ENCODE measurements around the gene ZBED4.

The ZBED4 gene

DNA sequence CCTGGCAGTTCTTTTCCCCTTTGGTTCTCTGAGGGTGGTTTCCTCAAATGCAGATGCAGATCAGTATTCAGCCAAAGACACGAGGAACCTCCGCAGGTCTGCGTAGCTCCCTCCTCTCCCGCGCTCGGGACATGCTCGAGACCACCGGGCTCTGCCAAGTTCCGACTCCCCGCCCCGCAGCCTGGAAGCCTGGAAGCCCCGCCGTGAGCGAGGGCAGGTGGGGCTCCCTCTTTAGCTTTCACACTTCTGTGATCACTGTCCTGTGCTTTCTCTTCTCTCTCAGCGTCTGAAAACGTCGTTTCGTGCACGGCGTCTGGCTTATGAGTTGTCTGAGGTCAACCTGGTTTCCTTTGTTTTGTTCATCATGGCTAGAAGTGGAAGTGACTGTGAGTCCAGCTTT is 26.6 kb downstream of the ZBED4 start:
- no peak for DNase-seq (ENCODE audit: low read depth)

- no peak for DNase-seq (ENCODE audit: low read depth)
These were observed 28.2 kb downstream of the ZBED4 start for GRCh38 chr22:49881856-49882255.

- no peak for DNase-seq (ENCODE audit: low read depth)
These were observed 29.1 kb downstream of the ZBED4 start for GRCh38 chr22:49882519-49883293.

DNA sequence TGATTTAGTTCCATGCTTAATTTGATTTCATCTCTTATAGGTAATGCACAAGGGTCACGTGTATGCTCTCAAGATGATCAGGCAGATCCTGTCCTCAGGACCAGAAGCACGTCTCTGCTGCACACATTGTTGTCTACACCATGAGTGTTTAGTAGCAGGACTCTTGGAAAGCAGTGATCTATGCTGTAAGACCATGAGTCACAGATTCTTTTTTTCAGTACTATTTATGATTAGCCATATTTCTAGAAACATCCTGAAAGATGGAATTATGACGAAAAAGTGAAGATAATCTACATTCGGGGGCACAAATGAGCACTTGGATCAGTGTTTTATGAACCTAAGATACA is 29.6 kb downstream of the ZBED4 start:
- no peak for DNase-seq (ENCODE audit: low read depth)

- no peak for DNase-seq (ENCODE audit: low read depth)
These were observed 30.4 kb downstream of the ZBED4 start for GRCh38 chr22:49884075-49884474.

GRCh38 chr22:49884503-49885260 is 31.0 kb downstream of the ZBED4 start:
- DNase-seq (ENCODE audit: low read depth): no peak

GRCh38 chr22:49885281-49885680 is 31.6 kb downstream of the ZBED4 start:
- DNase-seq (ENCODE audit: low read depth): no peak

DNA sequence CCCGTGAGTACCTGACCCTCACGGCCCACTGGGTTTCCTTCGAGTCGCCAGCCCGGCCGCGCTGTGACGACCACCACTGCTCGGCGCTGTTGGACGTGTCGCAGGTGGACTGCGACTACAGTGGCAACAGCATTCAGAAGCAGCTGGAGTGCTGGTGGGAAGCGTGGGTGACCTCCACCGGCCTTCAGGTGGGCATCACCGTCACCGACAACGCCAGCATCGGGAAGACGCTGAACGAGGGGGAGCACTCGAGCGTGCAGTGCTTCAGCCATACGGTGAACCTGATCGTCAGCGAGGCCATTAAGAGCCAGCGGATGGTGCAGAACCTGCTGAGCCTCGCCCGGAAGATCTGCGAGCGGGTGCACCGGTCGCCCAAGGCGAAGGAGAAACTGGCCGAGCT is 32.2 kb downstream of the ZBED4 start:
- DNase-seq (ENCODE audit: low read depth): no peak

GRCh38 chr22:49886346-49887063 is 32.9 kb downstream of the ZBED4 start:
- DNase-seq (ENCODE audit: low read depth): no peak

DNA sequence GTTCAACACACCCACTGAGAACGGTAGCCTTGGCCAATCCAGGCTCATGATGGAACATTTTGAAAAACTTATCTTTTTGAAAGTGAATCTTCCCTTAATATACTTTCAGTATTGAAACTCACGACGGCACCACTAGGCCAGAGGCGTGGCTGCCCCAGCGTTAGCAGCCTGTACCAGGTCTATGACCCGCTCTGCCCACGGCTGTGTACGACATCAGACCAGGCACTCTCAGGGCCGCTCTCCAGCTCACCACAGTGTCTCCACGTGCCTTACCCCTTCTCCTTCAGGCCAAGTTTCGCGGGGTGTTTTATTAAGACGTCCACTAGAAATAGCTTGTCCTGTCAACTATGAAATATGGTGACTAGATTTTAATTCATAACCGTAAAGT is 33.4 kb downstream of the ZBED4 start:
- DNase-seq (ENCODE audit: low read depth): no peak

DNA sequence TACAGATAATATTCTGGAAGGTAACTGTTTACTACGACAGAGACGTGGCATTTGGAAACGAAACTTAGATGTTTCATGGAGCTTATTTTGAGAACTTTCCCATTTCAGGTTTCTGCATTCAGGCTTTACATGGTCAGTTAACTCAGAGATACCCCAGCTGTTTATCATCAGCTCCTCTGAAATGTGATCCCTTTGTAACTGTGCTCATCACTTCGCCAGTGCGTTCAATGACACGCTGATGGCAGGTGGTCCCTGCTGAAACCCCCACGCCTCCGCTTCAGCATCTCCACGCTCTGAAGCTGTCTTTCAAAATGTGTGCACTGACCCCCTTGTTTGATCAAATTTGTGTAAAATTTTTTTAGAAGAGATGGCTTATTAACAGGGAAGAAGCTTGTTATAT is 34.1 kb downstream of the ZBED4 start:
- DNase-seq (ENCODE audit: low read depth): no peak

GRCh38 chr22:49889071-49889470 is 35.4 kb downstream of the ZBED4 start:
- no peak for DNase-seq (ENCODE audit: low read depth)

GRCh38 chr22:49892226-49892899 is 38.7 kb downstream of the ZBED4 start:
- no peak for DNase-seq (ENCODE audit: low read depth)

DNA sequence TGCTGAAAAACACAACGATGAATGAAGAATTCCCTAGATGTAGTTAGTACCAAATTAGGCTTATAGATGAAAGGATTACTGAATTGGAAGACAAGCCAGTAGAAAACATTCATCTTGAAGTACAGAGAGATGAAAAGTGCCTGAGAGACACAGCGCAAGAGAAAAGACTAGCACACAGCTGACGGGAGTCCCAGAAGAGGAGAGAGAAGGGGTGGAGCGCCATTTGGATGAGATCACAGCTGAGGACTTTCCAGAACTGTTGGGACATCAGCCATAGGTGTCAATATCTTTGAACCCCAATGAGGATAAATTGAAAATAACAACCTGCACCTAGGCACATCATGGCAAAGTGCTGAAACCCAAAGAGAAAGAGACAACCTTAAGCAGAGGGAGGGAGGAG is 39.4 kb downstream of the ZBED4 start:
- no peak for DNase-seq (ENCODE audit: low read depth)

- DNase-seq (ENCODE audit: low read depth): no peak
These were observed 40.8 kb downstream of the ZBED4 start for GRCh38 chr22:49894322-49895054.

- no peak for DNase-seq (ENCODE audit: low read depth)
These were observed 42.6 kb downstream of the ZBED4 start for GRCh38 chr22:49896201-49896600.

DNA sequence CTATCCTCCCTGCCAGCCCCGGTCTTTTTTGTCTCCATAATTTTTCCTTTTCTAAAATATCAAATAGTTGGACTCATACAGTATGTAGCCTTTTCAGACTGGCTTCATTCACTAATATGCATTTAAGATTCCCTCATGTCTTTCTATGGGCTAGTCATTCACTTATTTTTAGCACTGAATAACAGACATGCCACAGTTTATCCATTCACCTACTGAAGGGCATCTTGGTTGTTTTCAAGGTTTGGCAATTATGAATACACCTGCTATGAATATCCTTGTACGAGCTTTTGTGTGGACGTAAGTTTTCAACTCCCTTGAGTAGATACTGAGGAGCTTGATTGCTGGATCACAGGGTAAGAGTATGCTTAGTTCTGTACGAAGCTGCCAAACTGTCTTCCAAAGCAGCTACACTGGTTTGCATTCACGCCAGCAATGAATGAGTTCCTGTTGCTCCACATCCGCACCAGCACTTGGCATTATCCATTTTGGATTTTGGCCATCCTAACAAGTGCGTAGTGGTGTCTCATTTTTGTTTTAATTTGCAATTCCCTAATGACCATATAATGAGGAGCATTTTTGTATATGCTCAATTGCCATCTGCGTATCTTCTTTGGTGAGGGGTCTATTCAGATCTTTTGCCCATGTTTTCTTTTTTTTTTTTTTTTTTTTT is 43.5 kb downstream of the ZBED4 start:
- no peak for DNase-seq (ENCODE audit: low read depth)

DNA sequence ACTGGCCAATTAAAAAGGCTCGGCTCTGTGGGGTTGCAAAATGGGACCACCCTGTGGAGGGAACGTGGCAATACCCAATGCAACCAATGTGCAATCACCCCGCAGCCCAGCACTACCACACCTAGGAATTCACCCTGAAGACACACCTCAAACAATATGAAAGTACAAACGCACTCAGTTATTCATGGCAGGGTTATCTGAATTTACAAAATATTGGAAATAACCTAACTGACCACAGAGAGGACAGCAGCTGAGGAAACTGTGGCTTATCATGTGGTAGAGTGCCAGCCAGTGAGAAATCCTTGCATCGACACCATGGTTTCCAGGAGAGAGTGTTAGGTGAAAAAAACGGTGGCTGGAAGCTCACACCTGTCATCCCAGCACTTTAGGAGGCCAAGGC is 45.9 kb downstream of the ZBED4 start:
- DNase-seq (ENCODE audit: low read depth): no peak

GRCh38 chr22:49900441-49901230 is 47.0 kb downstream of the ZBED4 start:
- no peak for DNase-seq (ENCODE audit: low read depth)

GRCh38 chr22:49901457-49901856 is 47.8 kb downstream of the ZBED4 start:
- no peak for DNase-seq (ENCODE audit: low read depth)
